ENCODE measurements around the gene FMN1. TPM values are rescaled to one million over a fixed set of nuclear protein-coding genes. Genes with fewer than 3 reads are reported as not detected.

Gene FMN1
- total and polyA plus RNA-seq, 2 of the 13 experiments (the other 11 are each of a cell fraction or from before 2014, with no cell fraction given), result 0.20 to 0.60 TPM

- H3K27ac ChIP-seq (ENCODE audit: extremely low read length, insufficient read depth, low read length), result no peak overlapping the region
- H3K79me2 ChIP-seq (ENCODE audit: insufficient read depth, low read length), result no peaks in the 10 kb centered on the region
- no peaks in the 10 kb centered on the region for H3K36me3 ChIP-seq (replicated peaks in 1 of 2; ENCODE audit: control insufficient read depth in 1 of 2, insufficient read depth in 2 of 2, low read length in 2 of 2)
- in situ Hi-C loops (cut with HindIII; ENCODE audit: extremely low pct_ligation_motif_present, low pct_unique_long_range_greater_than_20kb), result no loop called here
- H3K9me3 ChIP-seq (ENCODE audit: low read length), result no peaks in the 10 kb centered on the region
- H3K4me1 ChIP-seq (ENCODE audit: insufficient read depth, low read length), result no peaks in the 10 kb centered on the region
- H3K4me3 ChIP-seq (replicated peaks in 1 of 3; ENCODE audit: insufficient read depth in 1 of 3, low read depth in 2 of 3, low read length in 3 of 3), result no peak overlapping the region
- intact Hi-C loops (cut with micrococcal nuclease; ENCODE audit: unreplicated experiment), result no loop called here
- ATAC-seq (no peak), DNase-seq (ENCODE audit: low spot score) (no peak), FAIRE-seq (no peak)
- H3K27me3 ChIP-seq (ENCODE audit: control insufficient read depth in 1 of 2, insufficient read depth in 2 of 2, low read length in 2 of 2), result no peaks in the 10 kb centered on the region
- TF ChIP-seq, protein P1, sequence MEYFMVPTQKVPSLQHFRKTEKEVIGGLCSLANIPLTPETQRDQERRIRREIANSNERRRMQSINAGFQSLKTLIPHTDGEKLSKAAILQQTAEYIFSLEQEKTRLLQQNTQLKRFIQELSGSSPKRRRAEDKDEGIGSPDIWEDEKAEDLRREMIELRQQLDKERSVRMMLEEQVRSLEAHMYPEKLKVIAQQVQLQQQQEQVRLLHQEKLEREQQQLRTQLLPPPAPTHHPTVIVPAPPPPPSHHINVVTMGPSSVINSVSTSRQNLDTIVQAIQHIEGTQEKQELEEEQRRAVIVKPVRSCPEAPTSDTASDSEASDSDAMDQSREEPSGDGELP (IDR thresholded peaks at IDR 0.05; ENCODE audit: borderline replicate concordance, low read depth), result no peak
- TF ChIP-seq ZNF235 (CRISPR knock-in tag; IDR thresholded peaks at IDR 0.05; ENCODE audit: borderline replicate concordance) (no peak), CREB3 (CRISPR knock-in tag; IDR thresholded peaks at IDR 0.05) (no peak), ZMYM3 (CRISPR knock-in tag; IDR thresholded peaks at IDR 0.05) (no peak), ZNF687 (CRISPR knock-in tag; IDR thresholded peaks at IDR 0.05) (no peak), FOXP4 (CRISPR knock-in tag; IDR thresholded peaks at IDR 0.05) (no peak), MXD1 (CRISPR knock-in tag; IDR thresholded peaks at IDR 0.05) (no peak)
- TF ChIP-seq, protein P2, sequence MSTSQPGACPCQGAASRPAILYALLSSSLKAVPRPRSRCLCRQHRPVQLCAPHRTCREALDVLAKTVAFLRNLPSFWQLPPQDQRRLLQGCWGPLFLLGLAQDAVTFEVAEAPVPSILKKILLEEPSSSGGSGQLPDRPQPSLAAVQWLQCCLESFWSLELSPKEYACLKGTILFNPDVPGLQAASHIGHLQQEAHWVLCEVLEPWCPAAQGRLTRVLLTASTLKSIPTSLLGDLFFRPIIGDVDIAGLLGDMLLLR (CRISPR knock-in tag; IDR thresholded peaks at IDR 0.05), result no peak
- ChIA-PET CTCF (ENCODE audit: low intra/inter-chr PET ratio, low total read pairs) (no interaction called here), POLR2A (no interaction called here)
- no peaks in the 10 kb centered on the region for H4K20me1 ChIP-seq (ENCODE audit: insufficient read depth, low read length)
- H3K4me2 ChIP-seq (ENCODE audit: low read depth, low read length), result no peak overlapping the region
- no peak overlapping the region for H3K9ac ChIP-seq (ENCODE audit: insufficient read depth, low read depth, low read length)
- no TSS peak for BruUV-seq (replicated peaks)
- H2AFZ ChIP-seq (ENCODE audit: low read length), result no peak overlapping the region
- WGBS (ENCODE audit: low lambda C conversion rate), result 43% methylated on average over 5 of the region's 5 CpGs
These were observed 367.8 kb downstream of the FMN1 start for GRCh38 chr15:32826685-32827084.

Data from HepG2 (cell line).